WERI-Rb-1 (cell line): ENCODE results near the gene UNC80.

Experiments used
- DNase-seq: peaks from one replicate; pipeline ENCODE4 v3.0.0-alpha.2; 2020
- H3K27ac ChIP-seq: fragments of 250-450 bp; sonication (Bioruptor Pico); 2 replicates; pipeline ENCODE4 v1.5.1; 2020; ENCODE audit warnings: mild to moderate bottlenecking, moderate library complexity
- H3K27me3 ChIP-seq: fragments of 250-450 bp; sonication (Bioruptor Pico); 2 replicates; pipeline ENCODE4 v1.5.1; 2021; ENCODE audit warnings: mild to moderate bottlenecking, low read depth, moderate library complexity; ENCODE audit not compliant: insufficient read depth, severe bottlenecking
- H3K36me3 ChIP-seq: fragments of 250-450 bp; sonication (Bioruptor Pico); 2 replicates; pipeline ENCODE4 v1.5.1; 2020; ENCODE audit warnings: mild to moderate bottlenecking, moderate library complexity
- H3K4me3 ChIP-seq: 2 replicates; pipeline ENCODE4 v1.5.1; 2011; ENCODE audit warnings: low read depth, mild to moderate bottlenecking, control low read depth, low read length
- H3K9me3 ChIP-seq: fragments of 250-450 bp; sonication (Bioruptor Pico); 2 replicates; pipeline ENCODE4 v1.5.1; 2021; ENCODE audit warnings: mild to moderate bottlenecking, moderate library complexity; ENCODE audit not compliant: severe bottlenecking
- CTCF ChIP-seq: IDR thresholded peaks from 2 replicates; pipeline ENCODE4 v1.5.1; 2011; ENCODE audit warnings: low read depth, mild to moderate bottlenecking, control low read depth, inconsistent platforms, low read length

Gene UNC80

GRCh38 chr2:210028178-210028577, 256.5 kb downstream of the UNC80 start:
- Histone ChIP-seq H3K27ac (no peak overlapping the region), H3K27me3 (no peaks in the 10 kb centered on the region), H3K9me3 (no peaks in the 10 kb centered on the region), H3K36me3 (peaks cover 21% of the 10 kb centered on the region), H3K4me3 (no peak overlapping the region)
- TF ChIP-seq CTCF = no peak
- DNase-seq = no peak

- DNase-seq = no peak
- Histone ChIP-seq H3K27ac (no peak overlapping the region), H3K4me3 (no peak overlapping the region), H3K36me3 (no peaks in the 10 kb centered on the region), H3K27me3 (no peaks in the 10 kb centered on the region), H3K9me3 (no peaks in the 10 kb centered on the region)
- TF ChIP-seq CTCF = no peak
Observed at GRCh38 chr2:210034087-210034683, 262.6 kb downstream of the UNC80 start.

DNA sequence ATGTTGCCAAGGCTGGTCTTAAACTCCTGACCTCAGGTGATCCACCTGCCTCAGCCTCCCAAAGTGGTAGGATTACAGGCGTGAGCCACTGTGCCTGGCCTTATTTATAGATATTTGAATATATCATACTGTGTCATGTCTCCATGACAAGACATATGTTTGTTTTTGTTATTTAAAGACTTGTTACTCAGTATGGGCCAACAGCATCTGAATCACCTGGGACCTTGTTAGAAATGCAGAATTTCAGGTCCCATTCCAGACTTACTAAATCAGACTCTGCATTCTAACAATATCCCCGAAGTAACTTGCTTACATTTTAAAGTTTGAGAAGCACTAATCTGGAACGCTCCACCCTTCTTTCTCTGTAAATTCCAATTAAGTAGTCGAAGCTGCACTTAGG, 264.0 kb downstream of the UNC80 start:
- Histone ChIP-seq H3K36me3 (no peaks in the 10 kb centered on the region), H3K9me3 (no peaks in the 10 kb centered on the region), H3K27me3 (no peaks in the 10 kb centered on the region), H3K27ac (no peak overlapping the region), H3K4me3 (no peak overlapping the region)
- TF ChIP-seq CTCF = no peak
- no peak for DNase-seq

GRCh38 chr2:210038078-210038477, 266.4 kb downstream of the UNC80 start:
- no peak for TF ChIP-seq CTCF
- no peak for DNase-seq
- no peaks in the 10 kb centered on the region for H3K9me3 ChIP-seq

DNA sequence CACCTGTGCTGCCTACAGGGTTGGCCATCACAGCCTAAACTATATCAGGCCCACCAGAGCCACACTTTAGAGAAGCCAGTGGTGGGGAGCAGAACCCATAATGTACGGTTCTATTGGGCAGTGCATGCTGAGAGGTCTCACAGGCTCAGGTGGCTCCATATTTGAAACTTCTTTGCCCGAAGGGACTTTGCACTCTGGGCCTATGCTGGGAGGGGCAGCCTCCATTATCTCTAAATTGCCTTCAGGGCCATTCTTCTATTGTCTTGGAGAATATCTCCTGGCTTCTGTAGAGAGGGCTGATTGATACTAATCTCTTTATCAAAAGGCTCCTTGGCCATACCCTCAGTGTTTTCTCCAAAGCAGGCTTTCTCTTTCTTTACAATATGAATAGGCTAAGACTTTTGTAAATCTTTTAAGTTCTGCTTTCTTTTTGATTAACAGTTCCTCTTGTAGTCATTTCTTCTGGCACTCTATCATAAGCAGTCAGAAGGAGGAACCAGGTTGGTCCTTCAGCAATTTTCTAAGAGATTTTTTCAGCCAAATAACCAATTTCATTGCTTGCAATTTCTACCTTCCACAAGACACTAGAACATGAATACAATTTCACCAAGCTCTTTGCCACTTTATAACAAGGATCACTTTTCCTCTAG, 275.3 kb downstream of the UNC80 start:
- no peak for TF ChIP-seq CTCF
- Histone ChIP-seq H3K36me3 (no peaks in the 10 kb centered on the region), H3K9me3 (no peaks in the 10 kb centered on the region), H3K4me3 (no peak overlapping the region), H3K27me3 (no peaks in the 10 kb centered on the region), H3K27ac (no peak overlapping the region)
- DNase-seq = no peak

More at GRCh38 chr2:210038078-210038477, 266.4 kb downstream of the UNC80 start:
- Histone ChIP-seq H3K4me3 (no peak overlapping the region), H3K27me3 (no peaks in the 10 kb centered on the region), H3K36me3 (no peaks in the 10 kb centered on the region), H3K27ac (no peak overlapping the region)
